Tibial nerve (tissue), 4 donors: ENCODE results near the gene SLBP. TPM values are rescaled to one million over a fixed set of nuclear protein-coding genes. Genes with fewer than 3 reads are reported as not detected.

Source experiments
- DNase-seq, 2 donors: peaks; one replicate each; pipeline ENCODE4 v3.0.0-alpha.2; 2019; ENCODE audit warnings: low spot score in 2 of 2
- H3K27ac ChIP-seq, 4 donors: fragments of 200-600 bp; sonication (generic) in 3 of 4; one replicate each; pipeline ENCODE4 v1.5.1; 2017 to 2019; ENCODE audit warnings: mild to moderate bottlenecking in 1 of 4
- H3K27me3 ChIP-seq, 2 donors: fragments of 200-600 bp; sonication (generic) in 1 of 2; one replicate each; pipeline versions ENCODE4 v1.5.1 to v1.6.0; 2017 to 2019
- H3K36me3 ChIP-seq, 3 donors: fragments of 200-600 bp; sonication (generic); one replicate each; pipeline ENCODE4 v1.5.1; 2018 to 2019
- H3K4me1 ChIP-seq, 4 donors: fragments of 200-600 bp; sonication (generic) in 3 of 4; one replicate each; pipeline ENCODE4 v1.5.1; 2017 to 2019
- H3K4me3 ChIP-seq, 4 donors: fragments of 200-600 bp; sonication (generic) in 3 of 4; one replicate each; pipeline ENCODE4 v1.5.1; 2017 to 2019; ENCODE audit warnings: mild to moderate bottlenecking in 1 of 4, moderate library complexity in 1 of 4
- H3K9me3 ChIP-seq, 4 donors: fragments of 200-600 bp; sonication (generic) in 3 of 4; one replicate each; pipeline ENCODE4 v1.5.1; 2017 to 2019
- CTCF ChIP-seq, 5 experiments: fragments of 200-600 bp in 3 of 5; fragments of 450-650 bp in 2 of 5; sonication (generic) in 3 of 5; IDR thresholded peaks; one replicate each; pipeline ENCODE4 v1.5.1; 2016 to 2019; ENCODE audit warnings: antibody characterized with exemption in 5 of 5, mild to moderate bottlenecking in 3 of 5, moderate library complexity in 2 of 5
- EP300 ChIP-seq, 2 donors: sonication (generic); formaldehyde crosslinking; IDR thresholded peaks; one replicate each; pipeline ENCODE4 v1.6.1; 2017; ENCODE audit warnings: antibody characterized with exemption in 2 of 2, mild to moderate bottlenecking in 1 of 2
- POLR2A ChIP-seq, 2 donors: fragments of 450-650 bp; IDR thresholded peaks; one replicate each; pipeline ENCODE4 v1.6.1; 2017; ENCODE audit warnings: antibody characterized with exemption in 2 of 2, mild to moderate bottlenecking in 2 of 2, moderate library complexity in 2 of 2
- WGBS, 2 donors: methylation state at CpG; one replicate each; pipeline ENCODE4 v1.1.5; 2018; 5-methylcytosine and 5-hydroxymethylcytosine counted together
- total RNA-seq, 4 donors: library from RNA; depleted of rRNA; stranded (reverse); fragments of >200 nt; gene quantifications; one replicate each; pipeline ENCODE4 v1.1.0, GENCODE V29; 2016

The SLBP gene
- total RNA-seq, 4 donors from 2014 or later: 41.7 to 55.9 (median 53.5) TPM

- no peak overlapping the region for H3K27ac ChIP-seq
- no peak for DNase-seq
- H3K4me3 ChIP-seq: no peak overlapping the region
- 90 to 91% methylated on average over 34 to 39 of the region's 39 CpGs for WGBS, 2 donors
- TF ChIP-seq POLR2A (IDR thresholded peaks at IDR 0.05) (no peak), EP300 (IDR thresholded peaks at IDR 0.05) (no peak), CTCF (IDR thresholded peaks at IDR 0.05) (no peak)
- no peaks in the 10 kb centered on the region for H3K27me3 ChIP-seq
- peaks cover 0 to 30% (median 0%) of the 10 kb centered on the region in 3 donors for H3K36me3 ChIP-seq
- H3K4me1 ChIP-seq: no peaks in the 10 kb centered on the region
- no peaks in the 10 kb centered on the region for H3K9me3 ChIP-seq
These were observed 52.7 kb downstream of the SLBP start for GRCh38 chr4:1659104-1660043.

GRCh38 chr4:1658581-1658980, 53.5 kb downstream of the SLBP start:
- H3K27ac ChIP-seq: no peak overlapping the region
- WGBS, 2 donors: 81 to 95% methylated on average over 5 to 12 of the region's 12 CpGs
- H3K4me3 ChIP-seq: no peak overlapping the region
- H3K9me3 ChIP-seq: no peaks in the 10 kb centered on the region
- peaks cover 0 to 30% (median 0%) of the 10 kb centered on the region in 3 donors for H3K36me3 ChIP-seq
- TF ChIP-seq CTCF (IDR thresholded peaks at IDR 0.05) (no peak), POLR2A (IDR thresholded peaks at IDR 0.05) (no peak), EP300 (IDR thresholded peaks at IDR 0.05) (no peak)
- DNase-seq: no peak
- no peaks in the 10 kb centered on the region for H3K27me3 ChIP-seq
- no peaks in the 10 kb centered on the region for H3K4me1 ChIP-seq

- no peaks in the 10 kb centered on the region for H3K9me3 ChIP-seq
- H3K4me3 ChIP-seq: no peak overlapping the region
- TF ChIP-seq EP300 (IDR thresholded peaks at IDR 0.05) (no peak), POLR2A (IDR thresholded peaks at IDR 0.05) (no peak), CTCF (IDR thresholded peaks at IDR 0.05) (no peak)
- WGBS, 2 donors: 79 to 84% methylated on average over 12 of the region's 12 CpGs
- no peaks in the 10 kb centered on the region for H3K27me3 ChIP-seq
- H3K36me3 ChIP-seq: peaks cover 0 to 30% (median 0%) of the 10 kb centered on the region in 3 donors
- no peaks in the 10 kb centered on the region for H3K4me1 ChIP-seq
- no peak for DNase-seq
- H3K27ac ChIP-seq: no peak overlapping the region
These were observed 54.0 kb downstream of the SLBP start for GRCh38 chr4:1658146-1658545.

GRCh38 chr4:1656986-1657385, 55.1 kb downstream of the SLBP start:
- Histone ChIP-seq H3K36me3 (peaks cover 0 to 30% (median 0%) of the 10 kb centered on the region in 3 donors), H3K27ac (no peak overlapping the region), H3K4me1 (no peaks in the 10 kb centered on the region), H3K9me3 (no peaks in the 10 kb centered on the region), H3K27me3 (no peaks in the 10 kb centered on the region), H3K4me3 (no peak overlapping the region)
- DNase-seq: no peak
- no peak for TF ChIP-seq CTCF (IDR thresholded peaks at IDR 0.05)
- TF ChIP-seq POLR2A (IDR thresholded peaks at IDR 0.05): no peak
- no peak for TF ChIP-seq EP300 (IDR thresholded peaks at IDR 0.05)
- WGBS, 2 donors: 92 to 98% methylated on average over 17 to 19 of the region's 19 CpGs

- 92 to 96% methylated on average over 4 to 5 of the region's 5 CpGs for WGBS, 2 donors
- H3K9me3 ChIP-seq: no peaks in the 10 kb centered on the region
- no peak for DNase-seq
- H3K27me3 ChIP-seq: no peaks in the 10 kb centered on the region
- H3K36me3 ChIP-seq: peaks cover 0 to 30% (median 0%) of the 10 kb centered on the region in 3 donors
- TF ChIP-seq EP300 (IDR thresholded peaks at IDR 0.05) (no peak), CTCF (IDR thresholded peaks at IDR 0.05) (no peak), POLR2A (IDR thresholded peaks at IDR 0.05) (no peak)
- no peak overlapping the region for H3K27ac ChIP-seq
- no peaks in the 10 kb centered on the region for H3K4me1 ChIP-seq
- H3K4me3 ChIP-seq: no peak overlapping the region
These were observed 56.0 kb downstream of the SLBP start for GRCh38 chr4:1656132-1656531.
